HG02571 (cell line): Measurements from ENCODE around the gene C1orf21.
A peak's percentile ranks its signal among the peaks of the same experiment; 100 is the strongest.

Experiments used
- ATAC-seq: cut with Tn5 transposase; IDR thresholded peaks from one replicate; pipeline ENCODE4 v1.9.1; 2021; ENCODE audit warnings: mild to moderate bottlenecking, moderate library complexity; ENCODE audit not compliant: unreplicated experiment

Gene C1orf21

DNA sequence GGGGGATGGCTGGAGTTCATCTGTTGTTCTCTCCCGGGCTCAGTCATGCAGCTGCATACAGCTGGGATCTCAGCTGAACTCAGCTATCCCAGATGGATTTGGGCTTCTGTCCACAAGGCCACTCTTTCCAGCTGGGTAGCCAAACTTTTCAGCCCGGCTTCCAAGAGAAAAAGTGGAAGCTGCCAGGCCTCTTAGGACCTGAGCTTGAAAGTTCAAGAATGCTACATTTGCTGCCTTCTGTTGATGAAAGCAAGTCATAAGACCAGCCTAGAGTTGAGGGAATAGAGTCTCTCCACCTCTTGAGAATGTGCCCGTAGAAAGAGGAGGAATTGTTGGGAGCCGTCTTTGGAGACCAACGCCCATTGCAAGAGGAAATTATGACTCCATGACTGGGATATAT is 95.3 kb downstream of the C1orf21 start:
- ATAC-seq = no peak

DNA sequence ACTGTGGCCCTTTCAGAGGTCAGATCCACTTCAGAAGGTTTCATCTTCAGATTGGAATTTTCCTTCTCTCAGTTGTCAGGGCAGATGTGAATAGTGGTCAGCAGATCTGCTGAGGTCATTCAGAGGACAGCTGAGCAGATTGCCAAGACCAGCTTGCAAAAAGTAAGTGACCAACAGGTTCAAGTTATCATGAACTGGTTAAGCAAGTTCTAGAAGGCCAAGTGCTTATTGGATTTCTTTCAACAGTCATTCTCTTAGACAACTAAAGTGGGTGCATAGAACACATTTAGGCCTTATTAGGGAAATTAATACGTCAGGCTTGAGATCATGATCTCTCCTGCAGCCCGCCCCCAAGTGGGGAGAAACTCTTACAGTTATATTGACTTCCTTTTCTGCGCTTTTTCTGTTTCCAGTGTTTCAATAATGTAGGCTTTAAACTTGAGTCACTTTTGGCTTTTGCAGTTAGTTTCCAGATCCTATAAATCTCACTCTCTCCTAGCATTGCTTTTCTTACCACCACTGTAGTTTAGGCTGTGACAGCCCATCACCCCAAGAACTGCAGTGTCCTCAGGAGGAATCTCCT is 96.4 kb downstream of the C1orf21 start:
- ATAC-seq = no peak

DNA sequence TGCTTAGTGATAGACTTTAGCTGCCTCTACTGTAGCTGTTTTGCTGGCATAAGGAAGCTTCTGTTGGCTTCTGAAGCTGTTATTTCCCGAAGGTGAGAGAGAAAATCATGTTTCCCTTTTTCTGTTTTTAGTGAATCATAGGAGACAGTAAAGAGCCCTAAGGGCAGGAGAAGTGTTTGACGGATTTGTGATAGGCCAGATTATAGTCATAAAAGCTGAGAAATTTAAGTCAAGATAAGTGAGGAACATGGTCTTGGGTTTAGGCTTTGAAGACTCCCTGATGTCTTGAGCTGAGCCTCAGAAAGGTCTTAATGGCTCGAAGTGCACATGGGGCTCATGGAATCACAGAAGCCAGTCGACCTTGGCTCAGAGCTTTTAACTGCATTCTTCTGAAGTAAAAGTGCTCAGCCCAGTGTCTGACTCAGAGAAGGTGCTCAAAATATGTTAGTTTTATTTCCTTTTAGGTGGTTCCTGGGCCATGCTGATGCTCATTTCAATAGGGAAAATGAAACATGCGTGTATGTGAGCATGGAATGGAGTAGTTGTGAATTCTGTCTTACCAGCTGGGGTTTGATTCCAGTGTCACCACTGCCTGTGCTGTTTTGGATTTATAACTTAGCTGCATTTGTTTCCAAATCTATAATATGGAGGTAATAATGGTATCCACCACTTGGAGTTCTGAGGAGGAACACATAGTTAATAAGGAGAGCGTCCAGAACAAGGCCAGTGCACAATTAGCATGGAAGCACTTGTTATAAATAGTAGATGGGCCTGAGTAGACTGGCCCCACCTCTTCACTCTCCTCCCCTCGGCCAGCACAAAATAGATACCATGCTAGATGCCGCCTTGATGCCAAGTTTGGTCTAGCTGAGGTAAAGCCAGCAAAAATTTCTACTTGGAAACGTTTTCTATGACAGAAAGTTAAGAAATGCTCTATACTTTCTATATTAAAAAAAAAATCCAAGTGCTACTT is 99.2 kb downstream of the C1orf21 start:
- no peak for ATAC-seq

DNA sequence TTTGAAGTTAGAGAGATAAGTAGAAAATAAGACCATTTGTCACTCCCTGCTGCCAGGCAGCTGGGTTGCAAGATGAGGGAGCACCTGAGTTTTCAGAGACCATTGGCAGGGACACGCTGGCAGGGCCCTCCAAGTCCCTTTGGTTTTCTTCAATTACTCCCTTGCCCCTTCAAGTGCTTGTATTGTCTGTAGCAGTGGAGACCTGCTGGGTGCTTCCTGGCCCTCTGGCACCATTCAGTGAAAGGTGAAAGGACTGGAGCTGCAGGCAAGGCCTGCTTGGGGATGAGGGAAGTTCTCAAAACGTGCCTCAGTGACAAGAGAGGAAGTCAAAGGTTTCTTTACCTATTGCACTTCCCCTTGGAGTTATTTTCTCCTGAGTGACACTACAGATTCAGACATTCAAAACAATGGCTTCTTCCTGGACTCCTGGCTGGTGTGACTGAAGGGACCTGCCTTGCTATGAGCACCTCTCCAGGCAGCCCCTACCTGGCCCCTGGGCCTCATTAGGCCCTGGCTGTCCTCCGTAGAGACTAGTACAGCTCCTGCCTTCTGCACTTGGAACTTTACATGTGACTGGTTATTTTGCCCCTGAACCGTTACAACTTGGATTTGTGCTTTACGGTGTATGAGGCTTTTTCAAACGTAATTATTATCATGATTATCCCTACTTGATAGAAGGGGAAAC is 100.1 kb downstream of the C1orf21 start:
- ATAC-seq = no peak

DNA sequence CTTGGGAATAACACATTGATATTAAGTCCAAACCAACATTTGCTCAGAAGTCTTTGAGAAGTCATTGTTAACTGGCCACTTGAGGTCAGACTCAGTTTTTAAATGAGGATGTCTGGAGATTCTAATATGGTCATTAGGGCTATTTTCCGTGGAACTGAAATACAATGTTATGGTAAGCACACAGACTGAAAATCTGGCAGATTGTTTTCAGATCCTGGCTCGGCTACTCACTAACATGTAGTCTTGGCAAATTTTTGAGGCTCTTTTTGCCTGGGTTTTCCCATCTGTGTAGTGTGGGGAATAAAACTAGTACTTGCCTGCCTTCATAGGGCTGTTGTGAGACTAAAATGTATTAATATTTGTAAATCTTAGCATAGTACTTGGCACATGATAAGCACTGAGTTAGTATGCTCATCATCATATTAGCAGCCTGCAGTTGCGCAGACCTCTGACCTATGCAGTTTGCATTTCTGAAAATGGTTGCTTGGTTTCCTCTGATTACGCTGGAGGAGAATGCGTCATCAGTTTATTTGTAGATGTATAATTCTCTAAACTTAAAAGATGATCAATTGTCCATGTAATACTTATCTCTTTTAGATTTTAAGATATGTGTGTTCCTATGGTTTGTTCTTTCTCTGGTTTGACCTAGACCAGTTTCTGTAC is 100.8 kb downstream of the C1orf21 start:
- no peak for ATAC-seq

DNA sequence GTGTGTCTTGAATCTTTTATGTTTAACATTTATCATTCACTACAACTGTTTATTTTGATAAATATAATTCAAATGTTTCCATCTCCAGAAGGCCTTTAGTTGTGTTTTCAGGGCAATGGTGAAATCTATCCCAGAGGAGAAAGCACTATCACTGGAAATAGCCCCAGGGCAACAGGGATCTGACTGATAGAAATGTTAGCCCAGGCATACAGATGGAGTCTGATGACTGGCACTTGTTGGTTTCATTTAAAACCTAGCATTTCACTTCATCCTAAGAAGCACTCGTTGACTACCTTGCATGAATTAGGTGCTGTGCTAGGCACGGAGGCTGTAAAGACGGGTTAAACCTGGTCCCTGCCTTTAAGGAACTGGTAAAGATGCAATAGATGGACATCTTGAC is 103.1 kb downstream of the C1orf21 start:
- ATAC-seq = no peak

DNA sequence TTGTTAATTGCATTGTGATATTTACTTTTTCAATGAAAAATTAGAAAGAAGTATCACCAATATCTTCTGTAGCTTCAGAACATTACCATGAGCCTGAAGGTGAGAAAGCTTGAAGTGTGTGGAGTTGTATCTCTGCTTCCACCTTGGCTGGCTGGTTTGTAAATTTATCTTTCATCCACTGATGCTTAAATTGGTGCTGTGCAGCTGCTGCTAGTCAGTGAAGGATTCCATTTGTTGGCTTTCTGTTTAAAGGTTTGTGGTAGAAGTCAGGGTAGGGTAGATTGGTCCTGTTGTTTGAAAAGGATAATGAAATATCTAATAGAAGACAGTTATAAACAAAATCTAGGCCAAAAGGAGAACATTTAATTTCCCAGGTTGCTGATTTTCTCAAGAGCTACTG is 105.7 kb downstream of the C1orf21 start:
- no peak for ATAC-seq

DNA sequence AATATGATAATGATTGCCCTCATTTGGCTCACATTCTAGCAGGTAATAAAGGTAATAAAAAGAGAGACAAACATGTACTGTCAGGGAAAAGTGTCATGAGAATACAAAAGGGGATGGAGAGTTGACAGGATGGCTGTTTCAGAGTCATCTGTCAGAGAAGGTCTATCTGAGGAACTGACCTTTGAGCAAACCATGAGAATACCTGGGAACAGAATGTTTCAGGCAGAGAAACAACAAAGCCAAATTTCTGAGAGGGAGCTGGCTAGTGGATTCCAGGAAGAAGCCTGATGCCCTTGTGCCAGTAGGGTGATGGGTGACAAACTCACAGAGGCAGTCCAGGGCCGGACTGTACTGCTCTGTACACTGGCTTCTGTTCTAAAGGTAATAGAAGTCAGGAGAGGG is 107.2 kb downstream of the C1orf21 start:
- ATAC-seq = no peak

DNA sequence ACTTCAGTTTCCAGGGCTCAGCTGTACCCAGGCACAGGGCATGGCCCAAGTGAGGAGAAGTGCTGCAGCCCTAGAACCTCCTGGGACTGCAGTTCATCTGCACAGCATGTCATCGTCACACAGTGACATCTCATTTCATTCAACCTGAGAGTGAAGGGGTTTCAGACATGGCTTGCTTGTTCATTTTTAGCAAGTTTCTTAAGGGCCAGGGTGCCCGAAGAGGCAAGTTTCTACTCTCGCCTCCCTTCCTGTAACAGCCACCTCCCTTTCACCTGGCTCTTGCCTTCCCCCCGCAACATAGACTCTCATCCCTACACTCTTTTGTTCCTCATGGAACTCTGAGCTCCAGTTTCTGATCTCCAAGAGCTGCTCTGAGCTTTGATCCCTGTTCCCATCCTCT is 108.1 kb downstream of the C1orf21 start:
- ATAC-seq = peak; percentile 86

DNA sequence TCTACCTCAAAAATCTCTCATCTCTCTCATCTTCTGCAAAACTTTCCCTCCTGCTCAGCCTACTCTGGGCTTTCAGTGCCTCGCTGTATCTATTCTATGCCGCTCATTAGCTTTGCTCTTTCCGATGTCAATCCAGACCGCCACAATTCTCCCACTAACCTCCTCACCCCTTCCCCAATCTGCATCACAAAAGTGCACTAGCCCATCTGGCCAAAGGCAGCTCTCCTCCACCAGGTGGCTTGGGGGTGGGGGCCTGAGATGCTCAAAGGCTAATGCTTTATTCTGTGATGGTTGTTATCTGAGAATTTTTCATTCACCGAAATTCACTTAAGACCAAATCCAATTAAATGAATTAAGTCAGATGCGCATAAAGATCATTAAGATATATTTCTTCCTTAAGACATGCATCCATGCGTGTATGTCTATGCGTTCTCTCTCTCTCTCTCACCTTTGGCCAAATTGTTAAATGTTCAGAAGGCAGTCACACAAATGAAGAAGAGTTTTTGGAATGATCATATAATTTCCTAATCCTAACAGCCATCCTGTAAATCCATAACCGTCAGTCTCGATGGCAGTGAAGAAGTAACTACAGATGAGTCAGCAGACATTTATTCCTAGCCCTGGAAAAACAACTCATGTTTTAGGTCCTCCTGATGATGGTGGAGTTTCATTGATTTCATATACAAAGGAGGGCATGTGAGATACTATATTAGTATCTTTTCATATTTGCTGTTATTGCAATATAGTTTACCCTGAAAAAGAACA is 111.3 kb downstream of the C1orf21 start:
- no peak for ATAC-seq

DNA sequence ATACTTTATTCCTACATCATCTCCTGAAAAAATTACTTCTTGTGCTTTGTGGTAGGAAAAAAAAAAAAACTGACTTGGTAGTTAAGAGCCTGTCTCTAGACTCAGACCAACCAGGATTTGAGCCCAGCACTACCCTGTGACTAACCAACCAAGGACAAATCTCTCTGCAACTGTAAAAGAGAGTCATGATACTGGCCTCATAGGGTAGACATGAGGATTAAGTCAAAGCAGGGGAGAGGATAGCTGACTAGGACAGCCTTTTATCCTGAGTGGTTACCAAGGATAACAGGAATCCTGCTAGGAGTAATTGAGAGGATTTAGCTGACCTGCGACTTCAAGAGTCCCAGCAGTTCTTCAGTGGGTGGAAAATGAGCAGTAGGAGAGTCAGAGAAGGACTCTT is 112.8 kb downstream of the C1orf21 start:
- ATAC-seq = no peak

DNA sequence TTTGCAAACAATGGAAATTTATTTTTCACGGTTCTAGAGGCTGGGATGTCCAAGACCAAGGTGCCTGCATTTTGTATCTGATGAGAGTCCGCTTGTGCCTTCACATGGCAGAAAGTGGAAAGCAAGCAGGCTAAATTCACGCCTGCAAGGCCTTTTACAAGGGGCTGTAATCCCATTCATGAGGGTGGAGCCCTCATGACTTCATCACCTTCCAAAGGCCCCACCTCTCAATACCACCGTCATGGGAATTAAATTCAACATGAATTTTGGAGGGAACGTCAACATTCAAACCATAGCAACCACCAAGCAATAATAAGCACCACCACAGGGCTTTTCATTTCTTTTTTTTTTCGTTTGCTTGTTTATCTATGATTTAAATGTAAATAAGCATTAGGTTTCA is 115.3 kb downstream of the C1orf21 start:
- no peak for ATAC-seq

DNA sequence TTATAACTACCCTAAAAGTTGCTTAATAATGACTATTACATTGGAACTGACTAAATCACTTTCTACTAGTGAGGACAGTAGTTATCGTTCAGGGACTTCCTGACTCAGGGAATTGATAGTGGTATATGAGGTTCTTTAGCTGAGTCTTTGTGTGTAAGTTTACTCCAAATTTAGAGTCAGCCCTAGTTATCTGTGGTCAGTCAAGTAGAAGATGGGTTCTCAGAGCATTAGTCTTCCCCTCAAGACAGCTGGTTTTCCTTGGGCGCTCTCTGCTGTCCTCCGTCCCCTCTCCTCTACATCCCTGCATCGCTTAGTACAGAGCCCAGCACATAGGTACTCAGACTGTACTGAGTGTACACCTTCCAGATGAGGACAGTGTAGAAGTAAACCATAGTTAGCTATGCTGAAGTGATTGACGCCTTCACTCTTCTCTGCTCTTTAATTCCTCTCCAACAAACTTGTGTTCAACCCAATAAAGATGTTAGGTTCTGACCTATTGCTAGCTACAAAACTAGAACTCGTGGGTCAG is 116.5 kb downstream of the C1orf21 start:
- no peak for ATAC-seq

DNA sequence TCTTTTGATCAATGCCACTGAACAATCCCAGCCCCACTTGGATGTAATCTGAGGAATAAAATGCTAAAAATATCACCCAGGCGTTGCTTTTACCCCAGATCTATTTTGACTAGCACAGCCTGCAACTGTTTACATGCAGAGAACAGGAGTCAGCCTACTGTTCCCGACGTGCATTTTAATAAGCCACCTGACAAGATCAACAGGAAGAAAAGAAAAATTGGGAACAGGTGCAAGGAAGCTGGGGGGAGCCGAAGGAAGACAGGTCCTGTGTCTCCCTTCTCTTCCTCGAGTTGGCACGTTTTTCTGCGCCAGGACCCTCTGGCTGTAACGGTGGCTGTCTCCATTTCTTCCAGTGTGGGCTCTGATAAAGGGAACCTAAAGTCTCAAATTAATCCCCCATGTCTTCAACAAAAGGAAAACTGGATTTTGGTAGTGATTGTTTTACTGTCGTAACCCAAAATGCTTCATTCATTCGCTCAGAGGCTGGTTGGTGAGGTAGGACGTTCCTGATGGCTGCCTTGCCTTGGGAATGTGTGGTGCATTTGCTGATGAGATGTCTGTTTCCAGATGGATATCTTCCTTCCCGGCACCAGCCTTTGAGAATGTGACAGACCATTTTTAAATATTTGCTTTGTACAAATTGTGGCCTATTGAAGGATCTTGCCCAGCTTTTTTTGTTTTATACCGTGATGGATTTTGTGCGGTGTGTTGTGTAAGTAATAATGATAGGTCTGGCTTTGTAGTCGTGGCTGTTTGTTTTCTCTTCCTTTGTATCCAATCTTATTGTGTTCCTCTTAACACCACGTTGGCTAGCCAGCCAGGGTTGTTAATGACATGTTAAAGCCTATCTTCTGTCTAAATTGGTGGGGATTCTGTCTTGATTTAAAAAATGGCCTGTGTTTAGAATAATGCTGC is 117.5 kb downstream of the C1orf21 start:
- ATAC-seq = no peak

DNA sequence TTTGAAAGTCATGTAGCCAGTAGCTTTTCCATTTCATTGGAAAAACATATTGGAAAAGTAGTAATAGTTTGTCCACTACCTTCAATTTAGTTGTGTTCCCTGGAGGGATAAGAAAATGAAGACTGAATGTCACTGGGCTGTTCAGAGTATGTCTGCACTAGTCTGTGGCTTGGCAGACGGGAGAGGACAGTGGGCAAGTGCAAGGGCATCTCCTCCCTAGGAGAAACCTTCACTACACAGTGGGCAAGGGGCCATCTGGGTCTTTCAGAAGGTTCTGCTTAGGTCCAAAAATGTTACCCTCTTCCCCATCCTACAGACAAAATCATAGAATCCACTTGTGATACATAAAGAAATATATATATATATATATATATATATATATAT is 118.1 kb downstream of the C1orf21 start:
- no peak for ATAC-seq

DNA sequence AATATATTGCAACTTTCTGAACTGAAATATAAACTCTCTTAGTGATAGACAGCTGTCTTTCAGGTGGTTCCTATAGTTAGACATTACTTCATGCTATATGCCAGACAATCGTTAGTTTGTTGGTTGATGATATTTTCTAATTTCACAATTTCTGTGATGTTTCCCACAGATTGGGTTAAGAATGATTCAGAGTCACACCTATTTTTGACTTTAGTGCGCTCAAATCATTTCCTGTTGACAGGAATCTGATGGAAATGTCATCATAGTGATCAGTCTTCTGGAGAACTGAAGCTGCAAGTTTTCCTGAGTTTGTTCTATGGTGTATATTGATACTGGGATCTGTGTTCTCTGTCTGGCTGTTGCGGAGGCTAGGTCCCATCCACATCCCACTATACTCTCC is 119.7 kb downstream of the C1orf21 start:
- no peak for ATAC-seq

DNA sequence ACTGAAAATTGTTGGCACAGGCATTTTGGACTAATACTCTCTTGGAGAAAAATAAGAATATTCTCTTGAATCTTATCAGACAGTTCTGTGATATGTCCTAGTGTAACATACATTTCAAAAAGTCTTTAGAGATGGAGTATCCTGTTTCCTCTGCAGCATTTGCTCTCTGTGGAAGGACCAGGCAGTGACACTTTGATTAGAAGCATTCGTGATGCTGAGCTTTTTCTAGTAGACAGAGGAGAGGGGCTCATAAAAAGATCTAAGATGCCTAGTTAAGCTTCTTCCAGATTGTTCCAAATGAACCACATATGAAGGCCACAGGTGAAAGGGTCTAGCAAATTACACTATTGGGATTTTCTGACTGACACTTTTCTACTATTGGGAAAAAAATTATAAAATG is 120.3 kb downstream of the C1orf21 start:
- ATAC-seq = no peak

DNA sequence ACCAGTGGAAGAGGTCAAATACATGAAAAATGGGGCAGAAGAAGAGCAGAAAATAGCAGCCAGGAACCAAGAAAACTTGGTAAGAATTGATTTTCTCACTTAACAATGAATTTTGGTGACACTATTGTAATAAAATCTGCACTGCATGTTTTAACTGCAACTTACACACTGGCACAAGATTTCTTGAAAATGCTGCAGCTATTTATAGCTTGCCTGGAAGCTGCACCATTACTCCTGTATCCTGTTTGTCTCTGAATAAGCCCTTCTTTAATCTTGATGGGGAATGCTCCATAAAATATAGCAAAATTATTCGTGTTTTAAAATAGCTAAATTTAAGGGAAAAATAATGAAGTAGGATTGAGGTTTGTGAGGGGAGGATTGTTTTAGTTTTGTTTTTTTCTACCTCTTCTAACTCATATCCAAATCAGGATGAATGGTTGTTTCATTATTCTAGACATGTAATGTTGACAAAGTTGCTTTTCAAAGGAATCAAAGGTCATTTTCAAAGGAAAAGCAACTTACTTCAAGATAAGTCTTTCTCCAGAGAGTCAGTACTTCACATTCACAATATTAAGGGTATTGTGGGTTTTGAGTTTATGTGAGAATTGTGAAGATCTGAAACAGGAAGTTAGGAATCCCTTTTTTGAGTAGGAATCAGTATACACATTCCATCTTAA is 120.9 kb downstream of the C1orf21 start:
- ATAC-seq = no peak

DNA sequence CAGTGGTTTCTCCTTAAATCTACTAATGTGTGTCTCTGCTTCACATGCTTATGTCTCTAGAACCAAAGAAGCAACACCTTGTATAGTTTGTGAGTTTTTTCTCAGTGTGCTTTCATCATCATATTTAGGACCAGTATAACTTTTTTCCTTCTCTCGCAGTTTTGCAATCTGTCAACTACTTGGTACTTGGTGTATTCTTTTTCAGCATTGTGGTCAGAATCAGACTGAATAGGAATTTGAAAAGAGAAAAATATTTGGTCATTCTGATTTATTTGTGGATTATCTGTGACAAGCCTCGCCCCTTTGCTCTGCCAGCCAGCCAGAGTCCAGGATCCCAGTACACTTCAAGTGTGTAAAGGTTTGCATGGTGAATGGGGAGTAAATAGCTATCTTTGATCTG is 122.3 kb downstream of the C1orf21 start:
- ATAC-seq = no peak
